Esophagus squamous epithelium (tissue), 5 donors: ENCODE data around the gene OTUB1. TPM values are rescaled to one million over a fixed set of nuclear protein-coding genes. Genes with fewer than 3 reads are reported as not detected.

ENCODE experiments used
- DNase-seq: peaks from one replicate; lab custom pipeline; 2025; lab: John Stamatoyannopoulos, UW
- H3K27ac ChIP-seq, 4 donors: fragments of 200-600 bp; sonication (generic); one replicate each; pipeline ENCODE4 v1.5.1; 2016 to 2019; ENCODE audit warnings: mild to moderate bottlenecking in 1 of 4
- H3K27me3 ChIP-seq, 4 donors: fragments of 200-600 bp; sonication (generic); 1 replicate in 3 of 4; 2 replicates in 1 of 4; pipeline versions ENCODE4 v1.5.1 to v1.6.0; 2017 to 2021; ENCODE audit warnings: antibody characterized with exemption in 1 of 4
- H3K36me3 ChIP-seq, 3 donors: fragments of 200-600 bp; sonication (generic); one replicate each; pipeline ENCODE4 v1.5.1; 2016 to 2019
- H3K4me1 ChIP-seq, 3 donors: fragments of 200-600 bp; sonication (generic); one replicate each; pipeline ENCODE4 v1.5.1; 2017 to 2019
- H3K4me3 ChIP-seq, 4 donors: fragments of 200-600 bp; sonication (generic); 1 replicate in 3 of 4; 2 replicates in 1 of 4; pipeline ENCODE4 v1.5.1; 2016 to 2019; ENCODE audit warnings: mild to moderate bottlenecking in 2 of 4, moderate library complexity in 1 of 4
- H3K9me3 ChIP-seq, 3 donors: fragments of 200-600 bp; sonication (generic); one replicate each; pipeline ENCODE4 v1.5.1; 2016 to 2019
- POLR2A ChIP-seq, 4 donors: fragments of 450-650 bp; IDR thresholded peaks; one replicate each; pipeline ENCODE4 v1.6.1; 2017; ENCODE audit warnings: antibody characterized with exemption in 4 of 4, mild to moderate bottlenecking in 4 of 4, moderate library complexity in 3 of 4
- WGBS, 2 donors: methylation state at CpG; one replicate each; pipeline ENCODE4 v1.1.5; 2018; 5-methylcytosine and 5-hydroxymethylcytosine counted together
- intact Hi-C: fragments of 100-400 bp; cut with DNase I; formaldehyde crosslinking; loops from one replicate; pipeline ENCODE4 v1.15.0; 2022
- total RNA-seq, 4 donors: library from RNA; depleted of rRNA; stranded (reverse); fragments of >200 nt; gene quantifications; one replicate each; pipeline ENCODE4 v1.1.0, GENCODE V29; 2016
- TF ChIP-seq, protein P1 (sequence below), 6 experiments: fragments of 450-650 bp in 4 of 6; fragments of 200-600 bp in 2 of 6; sonication (generic) in 2 of 6; IDR thresholded peaks; one replicate each; pipeline ENCODE4 v1.5.1; 2016 to 2019; ENCODE audit warnings: antibody characterized with exemption in 6 of 6, mild to moderate bottlenecking in 4 of 6, moderate library complexity in 4 of 6
- donor health status: DM: yes; HTN: yes; CAD: no.

Gene OTUB1, protein sequence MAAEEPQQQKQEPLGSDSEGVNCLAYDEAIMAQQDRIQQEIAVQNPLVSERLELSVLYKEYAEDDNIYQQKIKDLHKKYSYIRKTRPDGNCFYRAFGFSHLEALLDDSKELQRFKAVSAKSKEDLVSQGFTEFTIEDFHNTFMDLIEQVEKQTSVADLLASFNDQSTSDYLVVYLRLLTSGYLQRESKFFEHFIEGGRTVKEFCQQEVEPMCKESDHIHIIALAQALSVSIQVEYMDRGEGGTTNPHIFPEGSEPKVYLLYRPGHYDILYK
- 10 to 100 TPM; 82.0 to 97.3 (median 89.7) TPM for total RNA-seq

DNA sequence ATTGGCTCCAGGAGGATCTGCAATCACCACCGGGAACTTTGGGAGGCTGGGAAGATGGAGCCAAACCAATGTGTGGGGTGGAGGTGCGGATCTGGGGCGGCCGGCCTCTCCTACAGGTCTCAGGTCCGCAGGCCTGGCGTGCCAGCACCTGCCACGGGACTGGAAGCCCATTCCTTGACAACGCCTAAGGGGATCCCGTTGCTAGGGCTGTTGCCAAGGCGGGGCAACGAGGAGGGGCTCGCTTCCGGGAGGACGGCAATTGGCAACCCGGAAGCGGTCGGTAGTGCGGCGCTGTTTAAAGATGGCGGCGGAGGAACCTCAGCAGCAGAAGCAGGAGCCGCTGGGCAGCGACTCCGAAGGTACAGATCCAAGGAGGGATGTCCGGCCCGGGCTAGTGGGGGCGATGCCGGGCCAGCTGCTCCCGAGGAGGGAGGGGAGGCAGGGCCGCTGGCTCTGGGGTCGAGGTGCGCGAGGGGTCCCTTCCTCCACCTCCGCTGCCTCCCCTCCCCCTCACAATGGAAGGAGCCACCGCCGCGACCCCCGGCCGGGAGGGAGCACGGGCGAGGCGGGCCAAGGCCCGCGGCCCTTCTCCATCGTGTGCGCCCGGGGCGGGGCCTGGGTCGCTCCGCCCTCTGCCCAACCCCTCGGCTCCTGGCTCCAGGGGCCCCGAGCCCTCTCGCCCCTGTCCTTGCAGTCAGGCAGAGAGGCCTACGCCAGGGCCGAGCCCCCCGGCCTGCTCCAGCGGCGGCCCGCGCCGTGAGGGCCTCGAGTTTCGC, at the start of gene OTUB1:
TSS of gene OTUB1 (plus strand) at position 283 of the 776 bp plus-strand sequence. CDS start at position 302, 19 bp downstream.
- peak within 1 kb of the TSS; percentile 91 to 95 (median 94) for H3K27ac ChIP-seq
- H3K4me1 ChIP-seq: peaks cover 11 to 57% (median 21%) of the 10 kb centered on the region in 3 donors
- TF ChIP-seq POLR2A (IDR thresholded peaks at IDR 0.05): peak in 3 of 4 donors; percentile 28 to 76 (median 60)
- TF ChIP-seq, protein P1, sequence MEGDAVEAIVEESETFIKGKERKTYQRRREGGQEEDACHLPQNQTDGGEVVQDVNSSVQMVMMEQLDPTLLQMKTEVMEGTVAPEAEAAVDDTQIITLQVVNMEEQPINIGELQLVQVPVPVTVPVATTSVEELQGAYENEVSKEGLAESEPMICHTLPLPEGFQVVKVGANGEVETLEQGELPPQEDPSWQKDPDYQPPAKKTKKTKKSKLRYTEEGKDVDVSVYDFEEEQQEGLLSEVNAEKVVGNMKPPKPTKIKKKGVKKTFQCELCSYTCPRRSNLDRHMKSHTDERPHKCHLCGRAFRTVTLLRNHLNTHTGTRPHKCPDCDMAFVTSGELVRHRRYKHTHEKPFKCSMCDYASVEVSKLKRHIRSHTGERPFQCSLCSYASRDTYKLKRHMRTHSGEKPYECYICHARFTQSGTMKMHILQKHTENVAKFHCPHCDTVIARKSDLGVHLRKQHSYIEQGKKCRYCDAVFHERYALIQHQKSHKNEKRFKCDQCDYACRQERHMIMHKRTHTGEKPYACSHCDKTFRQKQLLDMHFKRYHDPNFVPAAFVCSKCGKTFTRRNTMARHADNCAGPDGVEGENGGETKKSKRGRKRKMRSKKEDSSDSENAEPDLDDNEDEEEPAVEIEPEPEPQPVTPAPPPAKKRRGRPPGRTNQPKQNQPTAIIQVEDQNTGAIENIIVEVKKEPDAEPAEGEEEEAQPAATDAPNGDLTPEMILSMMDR (IDR thresholded peaks at IDR 0.05): peak in 1 of 6 experiments; percentile 13
- H3K4me3 ChIP-seq: peak within 1 kb of the TSS; percentile 87 to 100 (median 98)
- intact Hi-C loops: no loop called here
- no peaks in the 10 kb centered on the region for H3K27me3 ChIP-seq
- peaks cover 0 to 36% (median 9%) of the 10 kb centered on the region in 3 donors for H3K36me3 ChIP-seq
- no peaks in the 10 kb centered on the region for H3K9me3 ChIP-seq
- no peak for DNase-seq
- 0% methylated on average over 6 to 19 of the region's 63 CpGs for WGBS, 2 donors

DNA sequence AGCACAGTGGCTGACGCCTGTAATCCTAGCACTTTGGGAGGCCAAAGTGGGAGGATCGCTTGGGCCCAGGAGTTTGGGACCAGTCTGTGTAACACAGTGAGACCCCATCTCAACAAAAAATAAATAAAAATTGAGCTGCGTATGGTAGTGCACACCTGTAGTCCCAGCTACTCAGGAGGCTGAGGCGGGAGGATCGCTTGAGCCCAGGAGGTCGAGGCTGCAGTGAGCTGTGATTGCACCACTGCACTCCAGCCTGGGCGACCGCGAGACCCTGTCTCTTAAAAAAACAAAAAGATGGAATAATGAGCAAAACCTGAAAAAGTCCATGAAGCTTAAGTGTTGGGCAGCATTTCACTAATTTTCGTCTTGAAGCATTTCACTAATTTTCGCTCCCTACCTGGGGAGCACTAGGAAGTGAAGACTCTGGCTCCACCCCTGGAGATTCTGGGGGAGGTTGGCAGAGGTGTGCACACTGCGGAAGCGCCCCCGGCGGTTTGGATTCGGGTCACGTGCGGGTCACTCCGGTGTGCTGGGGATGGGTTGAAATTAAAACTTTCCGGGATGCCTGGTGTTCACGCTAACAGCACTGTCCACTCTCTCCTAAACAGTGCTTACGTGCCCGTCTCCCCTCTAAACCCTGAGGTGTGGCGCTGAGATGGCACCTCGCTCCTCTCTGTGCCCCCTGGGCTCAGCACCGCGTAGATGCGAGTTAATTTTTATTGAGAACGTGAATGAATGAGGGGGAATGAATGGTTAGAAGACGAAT, 48.3 kb upstream of the OTUB1 start:
- intact Hi-C loops: no loop called here
- Histone ChIP-seq H3K27ac (peak overlapping the region; percentile 72 to 87 (median 80)), H3K36me3 (no peaks in the 10 kb centered on the region), H3K4me3 (peak overlapping the region; percentile 65 to 83 (median 80)), H3K4me1 (peaks cover 5 to 39% (median 29%) of the 10 kb centered on the region in 3 donors), H3K9me3 (no peaks in the 10 kb centered on the region), H3K27me3 (no peaks in the 10 kb centered on the region)
- no peak for DNase-seq
- WGBS, 2 donors: 22 to 49% methylated on average over 12 to 24 of the region's 30 CpGs
- TF ChIP-seq, protein P1 (IDR thresholded peaks at IDR 0.05): no peak
- no peak for TF ChIP-seq POLR2A (IDR thresholded peaks at IDR 0.05)

DNA sequence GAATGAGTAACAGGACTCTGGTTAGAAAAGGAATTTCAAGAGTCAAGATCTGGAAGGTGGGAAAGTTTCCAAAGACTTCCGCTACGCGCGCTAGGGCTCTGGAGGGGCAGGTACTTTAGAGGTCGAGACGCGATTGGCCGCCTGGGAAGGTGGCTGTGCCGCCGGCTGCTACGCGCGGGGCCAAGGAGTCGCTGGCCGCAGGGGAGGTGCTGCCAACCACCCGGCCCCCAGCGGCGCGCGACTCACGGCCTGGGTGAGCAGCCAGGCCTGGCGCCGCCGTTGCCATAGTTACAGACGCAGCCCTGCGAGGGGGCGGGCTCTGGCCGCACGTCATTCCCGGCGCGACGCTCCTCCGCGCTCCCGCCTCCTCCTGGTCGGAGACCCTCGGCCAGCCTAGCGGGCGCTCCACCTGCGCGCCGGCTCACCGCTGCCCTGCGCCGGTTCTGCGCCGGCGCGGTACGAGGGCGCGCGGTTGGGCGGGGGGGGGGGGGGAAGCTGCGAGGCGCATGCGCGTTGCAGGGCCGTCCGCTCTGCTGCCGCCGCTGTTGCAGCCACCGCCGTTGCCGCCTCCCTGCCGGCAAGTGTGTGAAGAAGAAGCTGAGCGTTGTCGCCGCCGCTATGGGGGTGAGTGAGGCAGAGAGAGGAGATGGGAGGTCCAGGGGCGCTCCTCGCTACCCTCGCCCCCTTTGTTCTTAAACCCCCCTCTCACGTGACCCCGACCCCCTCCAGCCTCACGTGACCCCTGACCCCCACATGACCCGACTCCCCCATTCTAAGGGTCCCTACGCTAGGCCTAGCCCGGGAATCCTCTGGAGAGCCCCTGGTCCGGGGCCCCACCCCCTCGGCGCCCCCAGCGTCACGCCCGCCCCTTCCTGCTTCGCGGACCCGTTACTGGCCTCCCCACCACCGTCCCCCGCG, 47.5 kb upstream of the OTUB1 start, which contains the start of gene NAA40:
TSS of gene NAA40 (plus strand) at position 524 of the 918 bp plus-strand sequence. CDS start at position 619, 95 bp downstream.
- Histone ChIP-seq H3K4me1 (peaks cover 5 to 39% (median 29%) of the 10 kb centered on the region in 3 donors), H3K4me3 (peak within 1 kb of the TSS; percentile 65 to 83 (median 80)), H3K36me3 (no peaks in the 10 kb centered on the region), H3K9me3 (no peaks in the 10 kb centered on the region), H3K27me3 (no peaks in the 10 kb centered on the region), H3K27ac (peak within 1 kb of the TSS; percentile 72 to 87 (median 80))
- peak; percentile 72 for DNase-seq
- WGBS, 2 donors: 0% methylated on average over 11 to 16 of the region's 92 CpGs
- intact Hi-C loops: no loop called here
- TF ChIP-seq, protein P1 (IDR thresholded peaks at IDR 0.05): peak in 3 of 6 experiments; percentile 11 to 30 (median 12)
- peak in 1 of 4 donors; percentile 11 for TF ChIP-seq POLR2A (IDR thresholded peaks at IDR 0.05)

DNA sequence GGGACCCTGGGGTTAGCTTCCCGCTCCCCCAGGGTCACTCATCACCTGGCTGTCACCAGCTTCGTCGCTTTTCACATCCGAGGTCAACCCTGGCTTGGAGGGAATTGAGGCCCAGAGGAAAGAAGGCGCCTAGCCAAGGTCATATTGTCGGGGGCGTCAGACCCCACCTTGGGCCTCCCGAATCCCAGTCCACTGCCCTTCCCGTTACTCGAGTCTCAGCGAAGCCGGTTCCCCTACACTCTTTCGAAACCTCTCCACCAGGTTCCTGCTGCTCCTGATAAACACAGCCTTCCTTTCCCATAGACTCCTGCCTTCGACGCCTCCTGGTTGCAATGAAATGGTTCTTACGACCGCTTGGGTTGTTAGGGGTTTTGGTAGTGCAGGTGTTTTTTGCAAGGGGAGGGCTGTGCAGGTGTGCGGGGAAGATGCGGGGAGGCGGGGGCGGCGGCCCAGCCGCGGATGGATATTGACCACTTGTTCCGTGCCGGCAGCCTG, 46.8 kb upstream of the OTUB1 start:
- intact Hi-C loops: no loop called here
- Histone ChIP-seq H3K4me3 (peak overlapping the region; percentile 65 to 83 (median 80)), H3K9me3 (no peaks in the 10 kb centered on the region), H3K27ac (peak overlapping the region; percentile 72 to 87 (median 80)), H3K36me3 (no peaks in the 10 kb centered on the region), H3K27me3 (no peaks in the 10 kb centered on the region), H3K4me1 (peaks cover 5 to 44% (median 29%) of the 10 kb centered on the region in 3 donors)
- WGBS, 2 donors: 0 to 5% methylated on average over 11 to 13 of the region's 26 CpGs
- TF ChIP-seq, protein P1 (IDR thresholded peaks at IDR 0.05): peak in 1 of 6 experiments; percentile 8
- no peak for TF ChIP-seq POLR2A (IDR thresholded peaks at IDR 0.05)
- DNase-seq: no peak
